ENCODE measurements around the gene SNX8.
"Not testable (repeated sequence)": the region's sequence is repeated elsewhere in the genome, so short reads cannot be mapped to it uniquely, and the experiment has no call there.

SNX8 gene

GRCh38 chr7:2326951-2327350 is 12.7 kb upstream of the SNX8 start:
- no peak for DNase-seq

GRCh38 chr7:2325162-2325561 is 10.9 kb upstream of the SNX8 start:
- DNase-seq, result no peak

GRCh38 chr7:2321020-2321419 is 6.8 kb upstream of the SNX8 start:
- DNase-seq, result no peak

GRCh38 chr7:2317556-2318293 is 3.5 kb upstream of the SNX8 start:
- no peak for DNase-seq

GRCh38 chr7:2316578-2316977 is 2.3 kb upstream of the SNX8 start:
- no peak for DNase-seq

GRCh38 chr7:2315787-2316186 is 1.5 kb upstream of the SNX8 start:
- DNase-seq, result no peak

- DNase-seq, result not testable (repeated sequence)
Observed at GRCh38 chr7:2314956-2315530, 802 bp upstream of the SNX8 start.

GRCh38 chr7:2313450-2314208 is 612 bp downstream of the SNX8 start:
- no peak for DNase-seq

GRCh38 chr7:2312267-2312929 is 1.8 kb downstream of the SNX8 start:
- DNase-seq, result no peak

- DNase-seq, result no peak
Observed at GRCh38 chr7:2309889-2310331, 4.3 kb downstream of the SNX8 start.

- DNase-seq, result no peak
Observed at GRCh38 chr7:2307690-2308107, 6.5 kb downstream of the SNX8 start.

- DNase-seq, result no peak
Observed at GRCh38 chr7:2306688-2307087, 7.6 kb downstream of the SNX8 start.

- not testable (repeated sequence) for DNase-seq
Observed at GRCh38 chr7:2305258-2305657, 9.0 kb downstream of the SNX8 start.

- not testable (repeated sequence) for DNase-seq
Observed at GRCh38 chr7:2303520-2303919, 10.7 kb downstream of the SNX8 start.

- DNase-seq, result not testable (repeated sequence)
Observed at GRCh38 chr7:2302743-2303397, 11.4 kb downstream of the SNX8 start.

- DNase-seq, result no peak
Observed at GRCh38 chr7:2301511-2301863, 12.8 kb downstream of the SNX8 start.

- no peak for DNase-seq
Observed at GRCh38 chr7:2299870-2300512, 14.2 kb downstream of the SNX8 start.

- no peak for DNase-seq
Observed at GRCh38 chr7:2299131-2299829, 15.0 kb downstream of the SNX8 start.

GRCh38 chr7:2296832-2297231 is 17.4 kb downstream of the SNX8 start:
- no peak for DNase-seq

- DNase-seq, result no peak
Observed at GRCh38 chr7:2295936-2296620, 18.2 kb downstream of the SNX8 start.

- no peak for DNase-seq
Observed at GRCh38 chr7:2290877-2291276, 23.4 kb downstream of the SNX8 start.

Data from CD4-positive, alpha-beta T cell treated with Interleukin-12 subunit alpha and Interleukin-12 subunit beta, for 1 hour (primary cell).